Raji (cell line): ENCODE measurements around the gene PTK6.

Experiments used
- POLR2A ChIP-seq: IDR thresholded peaks from 2 replicates; pipeline ENCODE4 v1.6.1; 2011; ENCODE audit warnings: low read depth, low read length, control low read depth; ENCODE audit not compliant: insufficient read depth

The PTK6 gene

GRCh38 chr20:63563225-63563935, 26.2 kb upstream of the PTK6 start:
- TF ChIP-seq POLR2A, result no peak

GRCh38 chr20:63562461-63563224, 25.5 kb upstream of the PTK6 start:
- TF ChIP-seq POLR2A, result no peak

- TF ChIP-seq POLR2A, result no peak
Observed at GRCh38 chr20:63561624-63562396, 24.6 kb upstream of the PTK6 start.

GRCh38 chr20:63560856-63561609, 23.9 kb upstream of the PTK6 start:
- no peak for TF ChIP-seq POLR2A

GRCh38 chr20:63560333-63560805, 23.2 kb upstream of the PTK6 start:
- no peak for TF ChIP-seq POLR2A

GRCh38 chr20:63558804-63559484, 21.8 kb upstream of the PTK6 start:
- TF ChIP-seq POLR2A, result no peak

- no peak for TF ChIP-seq POLR2A
Observed at GRCh38 chr20:63557481-63557891, 20.3 kb upstream of the PTK6 start.

- TF ChIP-seq POLR2A, result no peak
Observed at GRCh38 chr20:63556873-63557478, 19.8 kb upstream of the PTK6 start.

- TF ChIP-seq POLR2A, result no peak
Observed at GRCh38 chr20:63555661-63556381, 18.6 kb upstream of the PTK6 start.

GRCh38 chr20:63554361-63555278, 17.4 kb upstream of the PTK6 start:
- no peak for TF ChIP-seq POLR2A

GRCh38 chr20:63553933-63554290, 16.7 kb upstream of the PTK6 start, which contains the start of gene FNDC11:
Gene FNDC11, plus strand, starts transcription at chr20:63554159. Its CDS starts 1,505 bp downstream, at chr20:63555664.
- no peak for TF ChIP-seq POLR2A

GRCh38 chr20:63553251-63553932, 16.2 kb upstream of the PTK6 start:
- TF ChIP-seq POLR2A, result no peak
